ENCODE data around the gene DAB2.
A peak's percentile ranks its signal among the peaks of the same experiment; 100 is the strongest.
"Not testable (repeated sequence)": the region's sequence is repeated elsewhere in the genome, so short reads cannot be mapped to it uniquely, and the experiment has no call there.

DAB2 gene

GRCh38 chr5:39376293-39376714 is 48.5 kb downstream of the DAB2 start:
- DNase-seq = peak; percentile 7

DNA sequence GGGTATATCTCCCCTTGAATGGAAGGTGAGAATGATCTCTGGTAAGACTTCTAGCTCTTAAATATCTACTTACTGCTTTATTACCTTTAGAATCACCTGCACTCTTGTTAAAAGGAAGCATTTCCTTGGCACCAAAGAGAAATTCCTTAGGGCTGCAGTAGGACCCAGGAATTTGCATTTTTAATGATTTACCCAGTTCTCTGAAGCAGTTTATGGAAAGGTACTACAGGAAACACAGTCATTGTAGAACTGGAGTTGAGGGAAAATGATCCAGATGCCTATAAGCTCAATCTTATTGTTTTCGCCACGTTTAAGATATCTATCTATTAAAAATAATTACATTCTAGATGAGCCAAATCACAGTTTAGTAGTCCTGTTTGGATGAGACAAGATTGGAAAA is 51.0 kb downstream of the DAB2 start:
- no peak for DNase-seq

GRCh38 chr5:39371367-39371635 is 53.5 kb downstream of the DAB2 start:
- DNase-seq = no peak

DNA sequence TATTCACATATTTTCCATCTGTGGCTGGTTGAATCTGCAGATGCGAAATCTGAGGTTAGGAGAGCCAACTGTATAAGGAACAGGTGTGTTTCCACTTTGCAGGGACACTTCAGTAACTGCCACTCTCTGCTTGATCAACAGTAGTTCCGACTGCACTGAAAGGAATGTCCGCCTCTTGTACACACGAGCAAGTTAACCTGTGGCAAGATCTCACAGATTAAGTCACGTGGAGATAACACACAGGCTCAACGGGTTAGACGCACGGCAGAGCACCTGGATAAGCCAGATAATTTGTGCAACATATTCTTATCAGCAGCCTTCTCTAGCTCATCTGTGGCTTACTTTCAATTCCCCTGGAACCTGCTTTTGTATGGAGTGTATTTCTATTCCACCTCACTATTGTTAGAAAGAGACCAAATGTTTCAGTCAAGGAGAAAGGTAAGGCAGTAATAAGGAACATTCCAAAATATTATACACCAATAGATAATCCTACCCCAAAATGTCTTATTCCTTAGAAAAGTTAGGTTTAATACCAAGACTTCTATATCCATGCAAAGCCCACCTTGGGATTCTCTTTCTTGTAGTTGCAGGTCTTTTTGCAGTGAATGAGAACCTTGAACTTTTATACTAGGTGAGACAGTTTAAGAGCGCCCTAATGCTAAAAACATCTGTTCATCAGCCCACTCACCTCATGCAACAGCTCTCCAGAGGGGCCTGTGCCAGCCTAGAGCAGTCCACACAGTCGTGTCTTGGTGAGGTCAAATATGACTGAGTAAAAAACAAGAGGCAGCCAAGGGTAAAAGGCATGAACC is 54.0 kb downstream of the DAB2 start:
- no peak for DNase-seq

DNA sequence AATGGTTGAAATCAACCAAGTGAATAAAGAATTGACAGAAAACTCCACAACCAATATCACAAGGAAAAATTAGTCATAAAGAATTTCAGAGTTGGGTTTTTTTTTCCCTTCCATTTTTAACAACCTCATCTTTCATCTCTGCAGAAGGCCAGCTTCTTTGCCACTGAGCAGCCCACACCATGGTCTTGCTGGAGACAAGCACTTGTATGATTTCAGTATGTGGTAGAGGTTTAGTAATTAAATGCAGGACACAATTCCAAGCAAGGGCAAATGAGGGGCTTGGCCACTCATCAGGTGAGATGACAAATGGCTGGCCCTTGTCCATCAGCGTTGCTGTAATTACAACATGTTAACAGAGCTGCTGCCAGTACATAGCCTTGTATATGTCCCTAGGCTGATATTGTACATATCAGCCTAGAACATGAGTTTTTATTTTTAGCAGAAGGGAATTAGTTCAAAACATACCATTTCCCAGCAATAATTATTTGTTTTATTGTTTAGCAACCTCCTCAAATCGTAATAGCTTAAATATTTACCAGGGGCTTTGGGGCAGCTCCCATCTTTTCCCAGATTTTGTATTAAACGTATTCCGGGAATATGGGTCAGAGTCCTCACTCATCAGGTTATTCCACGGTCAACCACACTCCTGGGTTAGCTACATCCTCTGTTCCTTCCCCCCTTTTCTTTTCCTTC is 55.5 kb downstream of the DAB2 start:
- DNase-seq = no peak

- no peak for DNase-seq
Observed at GRCh38 chr5:39368116-39368515, 56.7 kb downstream of the DAB2 start.

DNA sequence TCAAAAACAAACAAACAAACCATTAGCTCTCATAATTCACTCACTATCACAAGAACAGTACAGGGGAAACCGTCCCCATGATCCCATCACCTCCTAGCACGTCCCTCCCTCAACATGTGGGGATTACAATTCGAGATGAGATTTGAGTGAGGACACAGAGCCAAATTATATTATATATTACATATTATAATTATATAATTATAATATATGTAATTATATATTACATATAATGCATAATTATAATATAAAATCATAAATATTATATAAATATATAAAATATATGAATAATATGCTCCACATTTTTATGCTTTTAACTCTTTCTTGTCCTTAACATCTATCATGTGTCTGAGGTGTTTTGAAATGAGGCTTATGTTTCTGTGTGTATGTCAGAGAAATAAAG is 57.1 kb downstream of the DAB2 start:
- DNase-seq = no peak

DNA sequence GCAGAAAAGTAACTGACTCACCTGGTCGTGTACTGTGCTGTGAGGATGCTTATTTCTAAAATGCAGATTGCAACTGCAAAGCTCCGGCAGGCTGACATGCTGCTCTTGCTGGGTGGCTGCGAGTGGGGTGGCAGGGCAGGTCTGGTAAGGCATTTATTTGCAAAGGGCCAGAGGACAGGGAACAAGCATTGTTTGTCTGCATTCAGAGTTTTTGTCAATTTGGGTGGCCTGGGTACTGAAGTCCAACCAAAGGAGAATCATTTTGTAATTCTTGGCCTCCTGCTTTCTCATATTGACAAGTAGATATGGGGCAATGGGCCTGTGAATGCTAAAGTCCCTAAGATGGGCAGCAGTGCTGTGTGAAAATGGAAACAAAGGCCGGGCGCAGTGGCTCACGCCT is 60.4 kb downstream of the DAB2 start, which contains the start of gene C9:
C9 (minus strand) TSS at position 129 of the 400 bp plus-strand sequence; CDS start at position 98, 31 bp downstream.
- no peak for DNase-seq

DNA sequence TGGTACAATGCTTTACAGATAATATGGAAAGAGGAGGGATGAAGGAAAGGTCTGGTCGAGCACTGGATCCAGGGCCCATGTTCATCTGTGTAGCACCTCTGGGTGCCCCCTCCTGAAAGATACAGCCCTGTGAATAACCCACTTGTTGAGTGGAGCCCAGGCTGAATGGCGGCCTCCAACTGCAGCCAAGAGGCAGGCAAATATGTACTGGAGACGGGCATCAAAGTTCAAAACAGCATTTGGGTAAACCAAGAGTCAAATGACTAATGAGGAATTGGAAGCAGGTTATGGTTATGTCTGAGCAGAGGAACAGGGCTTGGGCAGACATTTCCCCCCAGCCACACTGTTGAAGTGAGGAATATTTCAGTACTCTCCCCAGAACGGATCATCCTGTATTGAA is 61.6 kb downstream of the DAB2 start:
- no peak for DNase-seq

DNA sequence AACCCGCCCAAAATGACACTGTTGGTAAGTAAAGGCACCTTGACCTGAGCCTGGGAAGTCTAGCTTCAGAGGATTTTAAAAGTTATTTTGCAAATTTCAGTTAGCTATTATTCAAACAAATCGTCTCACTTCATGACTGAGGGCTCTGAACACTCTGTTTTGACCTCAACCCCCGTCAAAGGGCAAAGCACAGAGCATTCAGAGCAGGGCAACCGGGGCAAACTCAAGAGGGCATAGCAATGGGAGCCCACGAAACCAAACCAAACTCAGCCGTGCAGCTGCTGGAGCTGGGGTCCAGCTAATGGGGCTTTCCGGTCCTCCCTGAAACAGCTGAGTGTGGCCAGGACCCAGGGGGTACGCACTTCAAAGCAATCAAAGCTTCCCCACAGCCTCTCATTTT is 62.1 kb downstream of the DAB2 start:
- no peak for DNase-seq

- no peak for DNase-seq
Observed at GRCh38 chr5:39361306-39361705, 63.5 kb downstream of the DAB2 start.

DNA sequence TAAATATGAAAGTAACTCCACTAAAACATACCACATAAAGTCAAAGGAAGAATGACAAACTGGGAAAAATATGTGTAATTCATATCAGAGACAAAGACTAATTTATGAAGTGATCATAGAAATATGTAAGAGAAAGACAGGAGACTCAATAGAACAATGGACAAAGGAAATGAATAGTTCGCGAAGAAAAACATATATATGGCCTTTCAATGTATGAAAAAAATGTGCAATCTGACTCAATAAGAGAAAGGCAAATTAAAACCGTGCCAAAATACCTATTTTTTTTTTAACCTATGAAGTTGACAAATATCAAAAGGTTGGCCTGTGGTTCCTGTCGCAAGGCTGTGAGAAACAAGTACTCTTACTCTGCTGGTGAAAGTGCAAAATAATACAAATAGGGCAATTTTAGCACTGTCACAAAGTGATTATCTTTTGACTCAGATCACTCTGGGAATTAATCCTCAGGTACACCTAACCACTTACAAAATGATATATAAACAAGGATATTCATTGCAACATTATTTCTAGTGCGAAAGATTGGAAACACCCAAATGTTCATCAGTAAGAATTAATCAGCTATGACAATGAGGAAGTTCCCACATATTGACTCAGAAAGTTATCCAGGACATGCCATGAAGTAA is 64.2 kb downstream of the DAB2 start:
- DNase-seq = no peak

DNA sequence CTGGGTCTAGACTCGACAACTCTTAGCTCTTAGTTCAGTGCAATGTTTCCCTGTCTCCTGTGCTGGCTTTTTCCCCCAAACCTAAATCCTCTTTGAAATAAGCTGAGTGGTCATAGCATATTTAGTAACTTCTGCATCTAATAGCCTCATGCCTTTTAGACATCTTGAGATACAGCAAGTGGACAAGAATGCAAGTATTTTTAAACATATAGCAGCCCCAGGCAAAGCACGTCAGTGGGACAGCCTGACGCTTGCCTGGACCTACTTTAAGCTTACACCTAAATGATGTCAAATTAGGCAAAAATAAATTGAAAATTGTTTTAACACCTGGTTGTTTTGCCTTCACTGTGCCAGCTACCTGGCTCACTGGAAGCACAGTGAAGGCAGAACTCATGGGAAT is 68.5 kb downstream of the DAB2 start:
- DNase-seq = no peak

DNA sequence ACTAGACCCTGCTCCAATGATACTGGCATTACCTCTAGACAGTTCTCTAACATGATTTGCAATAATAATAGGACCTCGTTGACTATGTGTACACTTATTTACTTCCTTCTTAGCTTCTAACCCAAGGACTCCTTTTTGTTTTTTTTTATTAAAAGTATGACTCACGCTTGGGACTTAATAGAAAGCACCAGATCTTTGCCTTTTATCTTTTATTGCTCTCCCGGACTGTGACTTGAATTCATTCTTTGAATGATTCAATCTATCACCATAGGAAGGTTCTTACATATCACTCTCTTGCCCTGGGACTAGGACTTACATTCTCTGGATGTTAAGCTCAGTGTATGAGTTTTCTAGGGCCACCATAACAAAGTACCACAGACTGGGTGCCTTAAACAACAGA is 69.5 kb downstream of the DAB2 start:
- DNase-seq = no peak

DNA sequence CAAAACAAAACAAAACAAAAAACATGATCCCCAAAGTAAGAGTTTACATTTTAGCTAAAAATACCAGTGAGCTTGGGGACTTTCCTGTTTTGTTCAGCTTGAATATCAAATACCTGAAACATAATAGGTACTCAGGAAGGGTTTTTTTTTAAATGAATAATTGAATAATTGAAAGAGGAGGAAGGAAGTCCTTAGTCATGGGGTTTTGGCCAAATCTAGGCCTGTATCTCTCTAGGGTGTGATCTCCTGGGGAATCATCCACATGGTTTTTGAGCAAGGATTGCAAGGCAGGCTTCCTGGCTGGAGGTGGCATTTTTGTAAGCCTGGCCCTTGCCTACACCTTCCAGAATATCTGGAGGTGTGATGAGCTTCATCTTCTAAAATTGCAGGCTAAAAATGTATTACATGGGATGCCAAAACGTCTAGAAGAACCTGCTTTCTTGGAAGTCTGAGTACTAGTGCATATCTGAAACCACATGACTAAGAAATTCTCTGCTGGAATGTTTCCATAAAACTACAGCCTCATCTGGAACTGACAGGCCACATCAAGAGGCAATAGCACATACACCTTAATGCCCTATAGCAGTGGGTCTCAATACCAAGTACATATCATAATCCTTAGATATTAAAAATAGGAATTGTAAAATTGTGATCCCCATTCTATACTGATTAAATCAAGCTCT is 70.9 kb downstream of the DAB2 start:
- DNase-seq = no peak

GRCh38 chr5:39352951-39353350 is 71.8 kb downstream of the DAB2 start:
- DNase-seq = no peak

DNA sequence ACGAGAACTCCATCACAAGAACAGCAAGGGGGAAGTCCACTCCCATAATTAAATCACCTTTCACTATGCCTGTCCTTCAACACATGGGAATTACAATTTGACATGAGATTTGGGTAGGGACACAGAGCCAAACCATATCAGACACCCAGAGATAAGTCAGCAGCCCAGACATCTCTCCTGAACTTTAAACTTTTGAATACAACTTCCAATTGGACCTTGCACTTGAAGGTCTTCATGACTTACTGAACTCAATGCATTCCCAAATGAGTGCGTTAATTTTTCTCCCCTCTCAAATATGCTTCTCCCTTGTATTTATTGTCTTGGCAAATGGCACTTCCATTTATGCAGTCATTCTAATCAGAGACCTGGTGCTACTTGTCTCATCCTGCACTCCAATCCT is 72.6 kb downstream of the DAB2 start:
- DNase-seq = no peak

- no peak for DNase-seq
Observed at GRCh38 chr5:39349484-39349883, 75.3 kb downstream of the DAB2 start.

- no peak for DNase-seq
Observed at GRCh38 chr5:39342460-39342859, 82.3 kb downstream of the DAB2 start.

- no peak for DNase-seq
Observed at GRCh38 chr5:39341896-39342295, 82.9 kb downstream of the DAB2 start.

GRCh38 chr5:39340506-39340905 is 84.3 kb downstream of the DAB2 start:
- no peak for DNase-seq

DNA sequence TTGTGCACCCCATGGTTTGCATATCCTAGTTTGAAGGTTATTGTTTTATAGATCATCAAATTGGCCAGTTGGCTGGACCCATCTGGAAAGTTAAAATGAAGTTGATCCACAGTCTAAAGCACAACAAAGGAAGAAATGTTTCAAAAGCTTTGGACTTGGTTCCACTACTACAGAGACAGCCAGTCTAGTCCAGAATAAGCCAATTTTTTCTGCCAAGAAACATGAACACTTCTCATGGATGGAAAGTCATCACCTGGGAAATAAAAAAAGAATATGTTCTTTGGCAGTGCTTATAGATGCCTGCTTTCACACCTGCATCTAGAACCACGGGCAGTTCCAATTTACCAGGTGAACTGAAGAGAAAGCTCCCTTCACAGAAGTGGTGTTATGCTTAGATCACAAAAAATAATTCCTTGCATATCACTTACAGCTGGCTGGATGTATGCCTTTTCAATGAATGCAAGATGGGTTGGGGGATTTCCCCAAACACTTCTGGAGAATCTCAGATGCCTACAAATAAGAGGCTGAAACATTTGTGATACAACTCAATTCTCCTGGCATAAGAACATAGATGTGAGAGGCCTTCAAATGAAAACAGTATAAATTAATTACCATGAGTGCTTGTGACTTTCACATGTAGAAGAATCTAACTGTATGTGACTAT is 87.4 kb downstream of the DAB2 start:
- DNase-seq = no peak

GRCh38 chr5:39334296-39334695 is 90.5 kb downstream of the DAB2 start:
- not testable (repeated sequence) for DNase-seq
